HCT116 (cell line): Measurements from ENCODE around the gene ARL5A. TPM values are rescaled to one million over a fixed set of nuclear protein-coding genes. Genes with fewer than 3 reads are reported as not detected.

Experiments
- ATAC-seq: fragments of 200-7000 bp; cut with Tn5 transposase; 2 replicates; pipeline ENCODE4 v1.9.1; 2020; ENCODE audit warnings: mild to moderate bottlenecking, moderate library complexity
- BruUV-seq: library from RNA; stranded (reverse); fragments of 400-500 nt; replicated peaks from 2 replicates; lab custom pipeline; 2021; lab: Mats Ljungman, UMichigan
- CTCF ChIA-PET: fragments of 300-600 bp; sonication (Branson Sonifier 250); formaldehyde crosslinking; loops from one replicate; lab custom pipeline; 2021; ENCODE audit warnings: antibody characterized with exemption; lab: Charles Lee
- POLR2A ChIA-PET: fragments of 300-600, 350-600 bp; sonication (Branson Sonifier 250); formaldehyde crosslinking; loops from one replicate; lab custom pipeline; 2021; ENCODE audit warnings: antibody characterized with exemption; lab: Charles Lee
- RAD21 ChIA-PET, 2 experiments: fragments of 300-600 bp; sonication (Branson Sonifier 250); formaldehyde crosslinking; loops; one replicate each; lab custom pipeline; 2023; ENCODE audit warnings: low total read pairs in 2 of 2; ENCODE audit not compliant: uncharacterized antibody in 2 of 2, unreplicated experiment in 2 of 2, low non-redundant PET in 1 of 2; lab: Charles Lee
- DNase-seq: peaks from one replicate; pipeline ENCODE4 v3.0.0-alpha.2; 2010; ENCODE audit warnings: low read depth, low spot score
- H2AFZ ChIP-seq: fragments of 200-600 bp; shearing (Covaris generic), sonication (generic); 2 replicates; pipeline ENCODE4 v1.6.1; 2017; ENCODE audit warnings: low read depth, mixed run types, mixed read lengths, antibody characterized with exemption, low read length; ENCODE audit not compliant: poor library complexity, severe bottlenecking
- H3K27ac ChIP-seq: 2 replicates; pipeline ENCODE4 v1.5.1; 2012; ENCODE audit warnings: low read depth, low read length
- H3K27me3 ChIP-seq: fragments of 200-600 bp; sonication (generic); 2 replicates; pipeline ENCODE4 v1.6.1; 2016; ENCODE audit warnings: mixed run types, low read length, mixed read lengths; ENCODE audit not compliant: insufficient read depth
- H3K36me3 ChIP-seq, 2 experiments: fragments of 200-500 bp in 1 of 2; fragments of 200-600 bp in 1 of 2; sonication (Bioruptor generic) in 1 of 2; sonication (generic) in 1 of 2; 2 replicates each; pipeline versions ENCODE4 v1.5.1 to v1.6.1; 2014 to 2016; ENCODE audit warnings: low read length in 2 of 2, inconsistent platforms in 1 of 2, mixed read lengths in 1 of 2, mixed run types in 1 of 2; ENCODE audit not compliant: insufficient read depth in 2 of 2, control insufficient read depth in 1 of 2
- H3K4me1 ChIP-seq, 2 experiments: fragments of 200-600 bp in 1 of 2; sonication (generic) in 1 of 2; 2 replicates each; pipeline versions ENCODE4 v1.5.1 to v1.6.1; 2012 to 2017; ENCODE audit warnings: low read length in 2 of 2, inconsistent platforms in 1 of 2, mild to moderate bottlenecking in 1 of 2, mixed read lengths in 1 of 2, mixed run types in 1 of 2, moderate library complexity in 1 of 2; ENCODE audit not compliant: insufficient read depth in 2 of 2, control insufficient read depth in 1 of 2
- H3K4me2 ChIP-seq: fragments of 200-600 bp; sonication (generic); 2 replicates; pipeline ENCODE4 v1.6.1; 2017; ENCODE audit warnings: mixed run types, low read length, mixed read lengths
- H3K4me3 ChIP-seq, 2 experiments: fragments of 200-600 bp in 1 of 2; sonication (generic) in 1 of 2; replicated peaks in 1 of 2; 2 replicates each; pipeline ENCODE4 v1.5.1; 2011 to 2016; ENCODE audit warnings: low read length in 2 of 2, control low read depth in 1 of 2, low read depth in 1 of 2, mild to moderate bottlenecking in 1 of 2, mixed read lengths in 1 of 2, mixed run types in 1 of 2
- H3K79me2 ChIP-seq: fragments of 200-600 bp; sonication (generic); 2 replicates; pipeline ENCODE4 v1.6.1; 2017; ENCODE audit warnings: mild to moderate bottlenecking, mixed run types, low read length, moderate library complexity, mixed read lengths; ENCODE audit not compliant: insufficient read depth
- H3K9ac ChIP-seq: fragments of 200-600 bp; sonication (generic); 2 replicates; pipeline ENCODE4 v1.6.1; 2016; ENCODE audit warnings: low read length, mixed read lengths
- H3K9me2 ChIP-seq: fragments of 200-600 bp; sonication (generic), shearing (Covaris generic); 2 replicates; pipeline ENCODE4 v1.6.1; 2017; ENCODE audit warnings: mixed run types, mild to moderate bottlenecking, moderate library complexity; ENCODE audit not compliant: insufficient read depth
- H3K9me3 ChIP-seq, 2 experiments: fragments of 200-500 bp in 1 of 2; fragments of 200-600 bp in 1 of 2; sonication (Bioruptor generic) in 1 of 2; sonication (generic) in 1 of 2; 2 replicates each; pipeline ENCODE4 v1.6.1; 2014 to 2017; ENCODE audit warnings: low read length in 2 of 2, mixed read lengths in 2 of 2, inconsistent platforms in 1 of 2, low read depth in 1 of 2, mild to moderate bottlenecking in 1 of 2, mixed run types in 1 of 2, moderate library complexity in 1 of 2; ENCODE audit not compliant: control insufficient read depth in 1 of 2, insufficient read depth in 1 of 2
- H4K20me1 ChIP-seq: fragments of 200-600 bp; sonication (generic), shearing (Covaris generic); 2 replicates; pipeline ENCODE4 v1.6.1; 2017; ENCODE audit warnings: mixed run types, mild to moderate bottlenecking, moderate library complexity; ENCODE audit not compliant: insufficient read depth
- ATF3 ChIP-seq: IDR thresholded peaks from 2 replicates; pipeline ENCODE4 v1.6.1; 2012
- CBX3 ChIP-seq: IDR thresholded peaks from 2 replicates; pipeline ENCODE4 v1.6.1; 2012; ENCODE audit warnings: low read depth
- EGR1 ChIP-seq: IDR thresholded peaks from 2 replicates; pipeline ENCODE4 v1.6.1; 2012; ENCODE audit warnings: low read depth
- ELF1 ChIP-seq: IDR thresholded peaks from 2 replicates; pipeline ENCODE4 v1.6.1; 2012; ENCODE audit warnings: low read depth, borderline replicate concordance
- EZH2 ChIP-seq: fragments of 200-600 bp; sonication (generic); IDR thresholded peaks from 2 replicates; pipeline ENCODE4 v1.6.1; 2017; ENCODE audit warnings: antibody characterized with exemption, mixed run types
- EZH2phosphoT487 ChIP-seq: fragments of 200-600 bp; IDR thresholded peaks from 2 replicates; pipeline ENCODE4 v1.6.1; 2018; ENCODE audit warnings: antibody characterized with exemption, borderline replicate concordance
- FOSL1 ChIP-seq: IDR thresholded peaks from 2 replicates; pipeline ENCODE4 v1.6.1; 2012; ENCODE audit warnings: low read depth
- JUND ChIP-seq: IDR thresholded peaks from 2 replicates; pipeline ENCODE4 v1.6.1; 2012
- MAX ChIP-seq: IDR thresholded peaks from 2 replicates; pipeline ENCODE4 v1.6.1; 2012
- POLR2AphosphoS5 ChIP-seq: IDR thresholded peaks from 2 replicates; pipeline ENCODE4 v1.6.1; 2011; ENCODE audit warnings: mild to moderate bottlenecking, low read depth, low read length, moderate library complexity
- SP1 ChIP-seq: IDR thresholded peaks from 2 replicates; pipeline ENCODE4 v1.6.1; 2012; ENCODE audit warnings: low read depth
- SRF ChIP-seq: IDR thresholded peaks from 2 replicates; pipeline ENCODE4 v1.6.1; 2012; ENCODE audit warnings: low read depth
- TCF7L2 ChIP-seq: IDR thresholded peaks from 2 replicates; pipeline ENCODE4 v1.7.0; 2011; ENCODE audit warnings: borderline replicate concordance, inconsistent platforms; ENCODE audit not compliant: insufficient read depth, insufficient read length; ENCODE audit errors: extremely low read depth
- YY1 ChIP-seq: IDR thresholded peaks from 2 replicates; pipeline ENCODE4 v1.6.1; 2011; ENCODE audit warnings: low read length, low read depth, moderate library complexity, mild to moderate bottlenecking; ENCODE audit not compliant: insufficient replicate concordance; ENCODE audit errors: extremely low read depth
- ZBTB33 ChIP-seq: IDR thresholded peaks from 2 replicates; pipeline ENCODE4 v1.6.1; 2011; ENCODE audit warnings: mild to moderate bottlenecking, low read length, moderate library complexity; ENCODE audit not compliant: insufficient replicate concordance; ENCODE audit errors: extremely low read depth
- ZFX ChIP-seq: fragments of 450-650 bp; IDR thresholded peaks from 2 replicates; pipeline ENCODE4 v1.6.1; 2017
- intact Hi-C: fragments of 100-400 bp; cut with micrococcal nuclease; formaldehyde crosslinking; loops from 2 replicates; pipeline ENCODE4 v1.10.0; 2022
- total RNA-seq: library from RNA; stranded (reverse); gene quantifications from one replicate; pipeline ENCODE4 v1.2.1, GENCODE V29; 2021; ENCODE audit not compliant: unreplicated experiment

Gene ARL5A
- total RNA-seq, 1 experiment from 2014 or later = 74.4 TPM

- no peak for ATAC-seq
- H3K9me3 ChIP-seq = no peaks in the 10 kb centered on the region
- POLR2A ChIA-PET = no interaction called here
- H3K27me3 ChIP-seq = no peaks in the 10 kb centered on the region
- H3K27ac ChIP-seq = no peak overlapping the region
- no peaks in the 10 kb centered on the region for H3K9me2 ChIP-seq
- H3K4me3 ChIP-seq = no peak overlapping the region
- H3K4me1 ChIP-seq = no peaks in the 10 kb centered on the region
- CTCF ChIA-PET = no interaction called here
- no TSS peak for BruUV-seq
- no peak overlapping the region for H3K9ac ChIP-seq
- no peak for TF ChIP-seq EZH2
- TF ChIP-seq, all 23 proteins: peak for 0
- no peaks in the 10 kb centered on the region for H3K36me3 ChIP-seq
- intact Hi-C loops = no loop called here
- no peak overlapping the region for H2AFZ ChIP-seq
- RAD21 ChIA-PET = no interaction called here
- H3K4me2 ChIP-seq = no peak overlapping the region
- DNase-seq = no peak
- no peaks in the 10 kb centered on the region for H4K20me1 ChIP-seq
- H3K79me2 ChIP-seq = no peaks in the 10 kb centered on the region
These were observed 45.1 kb downstream of the ARL5A start for GRCh38 chr2:151783133-151783520.

GRCh38 chr2:151782378-151783132 is 45.7 kb downstream of the ARL5A start:
- H3K27ac ChIP-seq = no peak overlapping the region
- intact Hi-C loops = no loop called here
- RAD21 ChIA-PET = no interaction called here
- no peaks in the 10 kb centered on the region for H3K27me3 ChIP-seq
- TF ChIP-seq ATF3 (no peak), TCF7L2 (no peak), POLR2AphosphoS5 (no peak), ZFX (no peak), SP1 (no peak), ZBTB33 (no peak), YY1 (no peak), SRF (no peak), FOSL1 (no peak), EZH2phosphoT487 (no peak), MAX (no peak), ELF1 (no peak), EGR1 (no peak), CBX3 (no peak), JUND (no peak)
- no peak overlapping the region for H3K9ac ChIP-seq
- no peak overlapping the region for H3K4me3 ChIP-seq
- DNase-seq = no peak
- no peaks in the 10 kb centered on the region for H3K36me3 ChIP-seq
- no peak for ATAC-seq
- CTCF ChIA-PET = no interaction called here
- BruUV-seq = no TSS peak
- H3K9me3 ChIP-seq = no peaks in the 10 kb centered on the region
- no peaks in the 10 kb centered on the region for H4K20me1 ChIP-seq
- H3K4me1 ChIP-seq = no peaks in the 10 kb centered on the region
- H2AFZ ChIP-seq = no peak overlapping the region
- H3K9me2 ChIP-seq = no peaks in the 10 kb centered on the region
- H3K4me2 ChIP-seq = no peak overlapping the region
- H3K79me2 ChIP-seq = no peaks in the 10 kb centered on the region
- POLR2A ChIA-PET = no interaction called here
